HG03575 (cell line): ENCODE results near the gene INTS1.

Experiments used
- ATAC-seq: cut with Tn5 transposase; IDR thresholded peaks from one replicate; pipeline ENCODE4 v1.9.1; 2021; ENCODE audit not compliant: unreplicated experiment, insufficient number of reproducible peaks, low FRiP score; ENCODE audit errors: extremely low read depth

The INTS1 gene

DNA sequence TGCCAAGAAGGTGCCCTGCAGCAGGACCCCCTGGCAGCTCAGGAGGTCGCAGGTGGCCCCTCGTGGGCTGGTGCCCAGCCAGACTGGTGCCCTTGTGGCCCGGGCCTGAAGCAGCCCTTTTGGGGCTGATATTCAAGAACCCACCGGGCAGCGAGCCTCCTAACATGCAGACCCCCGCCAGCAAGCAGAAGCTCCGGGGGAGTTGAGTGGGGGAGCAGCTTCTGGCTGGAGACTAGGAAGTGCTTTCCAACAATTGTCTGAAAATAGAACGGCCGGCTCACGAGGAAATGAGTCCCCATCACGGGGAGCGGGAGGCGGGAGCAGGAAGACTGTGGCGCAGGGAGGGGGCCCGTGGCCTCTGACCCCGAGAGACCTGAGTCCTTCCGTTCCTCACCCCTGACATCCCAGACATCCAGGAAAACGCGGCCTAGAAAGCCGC is 9.5 kb upstream of the INTS1 start:
- ATAC-seq = no peak

DNA sequence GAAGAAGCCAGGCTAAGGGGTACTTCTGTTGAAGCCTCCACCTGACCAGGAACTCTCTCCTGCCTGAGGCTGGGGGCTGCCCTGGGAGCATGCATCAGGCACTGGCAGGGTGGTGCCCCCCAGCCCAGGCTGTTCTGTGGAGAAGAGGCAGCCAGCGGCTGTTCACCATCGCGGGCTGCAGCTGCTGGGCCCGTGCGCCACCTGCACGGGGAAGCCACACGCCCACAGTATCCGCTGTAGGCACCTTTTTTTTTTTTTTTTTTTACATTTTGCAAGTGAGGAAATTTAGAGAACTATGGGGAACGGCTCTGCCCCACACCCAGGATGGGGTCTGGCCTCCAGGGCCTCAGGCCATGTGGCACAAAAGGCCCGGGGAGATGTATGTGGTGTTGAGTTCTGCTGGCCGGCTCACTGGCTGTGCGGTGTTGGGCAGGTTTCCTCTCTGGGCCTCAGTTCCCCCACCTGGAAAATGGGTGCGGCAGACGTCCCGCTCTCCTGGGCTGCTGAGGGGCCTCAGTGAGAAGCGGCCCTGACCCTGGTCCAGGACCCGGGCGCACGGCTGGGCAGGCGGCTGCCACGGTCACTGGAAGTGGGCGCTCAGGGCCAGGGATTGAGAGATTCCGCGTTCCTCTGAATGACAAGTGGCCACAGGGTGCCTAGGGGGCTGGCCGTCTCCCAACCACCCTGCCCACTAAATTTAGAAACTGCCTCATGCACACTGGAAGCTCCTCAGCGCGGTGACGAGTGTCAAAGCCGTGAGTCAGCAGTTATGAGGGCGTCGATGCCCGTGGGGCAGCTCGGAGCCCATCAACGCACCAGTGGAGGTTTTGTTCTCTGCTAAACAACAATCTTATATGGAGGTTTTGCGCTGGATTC is 8.8 kb upstream of the INTS1 start:
- no peak for ATAC-seq

DNA sequence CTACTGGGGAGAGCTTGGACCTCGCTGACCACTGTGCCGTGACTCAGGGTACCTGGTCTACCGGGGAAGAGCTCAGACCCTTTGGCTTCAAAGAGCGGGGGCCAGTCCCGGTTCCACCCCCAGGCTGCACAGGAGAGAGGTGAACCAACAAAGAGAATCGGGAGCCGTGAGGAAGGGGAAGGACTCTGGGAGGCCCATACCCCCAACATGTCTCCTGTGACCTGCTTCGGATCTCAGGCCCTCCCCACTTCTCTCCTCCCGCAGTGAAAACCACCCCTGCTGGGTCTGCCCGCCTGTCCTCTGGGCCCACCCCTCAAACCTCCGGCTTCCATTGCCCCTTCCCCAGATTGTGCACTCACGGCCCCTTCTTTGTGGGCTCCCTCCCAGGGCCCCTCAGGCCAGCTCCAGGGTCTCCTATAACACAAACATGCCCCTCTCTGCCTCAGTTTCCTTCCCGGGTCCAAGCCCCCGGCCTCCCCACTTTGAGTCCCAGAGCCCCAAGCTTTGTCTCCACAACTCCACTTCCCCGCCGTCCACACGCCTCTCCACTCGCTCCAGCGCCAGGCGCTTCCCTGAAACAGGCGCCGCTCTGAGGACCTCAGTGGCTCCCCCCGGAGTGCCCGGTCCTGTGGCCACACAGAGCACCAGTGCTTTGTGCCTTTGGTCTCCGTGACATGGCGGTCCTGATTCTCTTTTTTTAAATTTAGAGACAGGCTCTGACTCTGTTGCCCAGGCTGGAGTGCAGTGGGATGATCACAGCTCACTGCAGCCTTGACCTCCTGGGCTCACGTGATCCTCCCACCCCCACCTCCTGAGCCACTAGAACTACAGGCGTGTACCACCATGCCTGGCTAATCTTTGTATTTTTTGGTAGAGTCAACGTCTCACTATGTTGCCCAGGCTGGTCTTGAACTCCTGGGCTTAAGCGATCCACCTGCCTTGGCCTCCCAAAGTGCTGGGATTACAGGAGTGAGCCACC is 7.5 kb upstream of the INTS1 start:
- ATAC-seq = no peak

DNA sequence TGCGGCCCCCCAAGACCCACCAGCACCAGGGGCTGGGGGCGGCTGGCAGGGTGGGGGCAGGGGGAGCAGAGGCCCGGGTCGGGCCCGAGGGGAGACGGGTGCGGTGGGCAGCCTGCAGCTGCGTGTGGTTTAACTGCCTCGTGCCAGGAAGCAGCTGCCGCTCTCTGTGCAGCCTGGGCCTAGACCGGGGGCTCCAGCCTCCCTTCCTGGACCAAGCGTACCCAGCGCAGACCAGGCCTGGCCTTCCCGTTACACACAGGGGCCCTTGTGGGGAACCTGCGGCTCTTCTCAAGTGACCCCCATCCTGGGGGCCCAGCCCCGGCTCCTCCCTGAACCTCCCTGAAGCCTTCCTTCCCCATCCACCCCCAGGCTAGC is 6.6 kb upstream of the INTS1 start:
- ATAC-seq = no peak

DNA sequence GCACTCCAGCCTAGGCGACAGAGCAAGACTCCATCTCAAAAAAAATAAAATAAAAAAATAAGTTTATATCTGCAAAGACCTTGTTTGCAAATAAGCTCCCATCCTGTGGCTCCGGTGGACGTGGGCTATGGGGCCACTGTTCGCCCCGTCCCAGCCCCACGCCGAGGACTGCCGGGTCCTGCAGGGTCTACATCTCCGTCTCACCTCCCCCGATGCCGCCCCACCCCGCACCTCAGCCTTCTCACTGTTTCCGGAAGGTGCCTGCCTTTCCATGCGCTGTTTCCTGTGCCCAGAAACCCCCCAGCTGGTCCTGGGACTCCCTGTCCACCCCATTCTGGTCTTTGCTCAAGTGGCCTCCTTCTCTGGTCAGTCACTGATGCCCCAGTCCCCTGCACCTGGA is 5.0 kb upstream of the INTS1 start:
- ATAC-seq = no peak

DNA sequence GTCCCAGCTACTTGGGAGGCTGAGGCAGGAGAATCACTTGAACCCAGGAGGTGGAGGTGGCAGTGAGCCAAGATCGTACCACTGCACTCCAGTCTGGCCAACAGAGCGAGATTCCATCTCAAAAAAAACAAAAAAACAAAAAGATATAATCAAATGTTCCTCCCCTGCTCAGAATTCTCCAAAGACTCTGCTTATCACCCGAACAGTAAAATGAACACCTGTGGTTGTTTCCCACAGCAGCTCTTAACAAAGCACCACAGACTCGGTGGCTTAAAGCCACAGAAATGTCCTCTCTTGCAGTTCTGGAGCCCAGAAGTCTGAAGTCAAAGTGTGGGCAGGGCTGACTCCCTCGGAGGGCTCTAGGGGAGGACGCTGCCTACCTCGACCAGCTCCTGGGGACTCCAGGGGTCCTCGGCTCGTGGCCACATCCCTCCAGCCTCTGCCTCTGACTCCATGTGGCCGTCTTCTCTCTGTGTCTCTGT is 4.1 kb upstream of the INTS1 start:
- ATAC-seq = no peak

DNA sequence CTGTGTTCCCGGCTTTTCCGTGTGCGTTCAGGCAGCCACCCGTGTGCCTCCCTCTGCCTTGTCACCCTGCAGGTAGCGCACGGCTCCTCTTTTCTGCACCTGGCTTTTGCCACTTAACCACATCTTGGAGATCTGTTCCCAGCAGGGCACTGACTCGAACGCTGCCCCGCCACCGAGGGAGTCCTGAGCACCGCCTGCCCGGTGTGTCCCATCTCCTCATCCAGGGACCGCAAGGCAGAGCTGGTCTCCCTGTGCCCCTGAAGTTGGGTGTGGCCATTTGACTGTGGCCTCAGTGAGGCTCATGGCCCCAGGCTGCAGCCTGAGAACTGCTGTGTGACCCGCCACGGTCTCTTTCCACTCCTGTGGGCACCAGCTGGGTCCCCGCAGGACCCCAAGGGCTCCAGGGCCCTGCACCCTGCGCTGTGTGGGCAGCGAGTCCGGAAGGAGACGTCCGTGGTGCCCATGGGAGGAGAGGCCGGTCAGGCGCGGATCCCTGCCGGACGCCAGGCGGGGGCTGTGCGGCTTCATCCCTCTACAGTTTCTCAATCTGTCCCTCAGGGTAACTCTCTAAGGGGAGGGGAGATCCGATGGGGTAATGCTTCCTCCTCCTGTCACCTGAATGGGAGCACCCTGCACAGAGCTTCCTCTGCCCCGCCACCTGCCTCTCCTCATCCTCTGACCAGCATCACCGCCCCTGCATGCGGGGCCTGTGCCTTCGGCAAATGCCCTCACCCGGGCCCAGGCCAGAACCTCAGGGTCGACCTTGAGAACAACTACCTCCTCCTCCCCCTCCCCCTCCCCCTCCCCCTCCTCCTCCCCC is 1.8 kb upstream of the INTS1 start:
- no peak for ATAC-seq

DNA sequence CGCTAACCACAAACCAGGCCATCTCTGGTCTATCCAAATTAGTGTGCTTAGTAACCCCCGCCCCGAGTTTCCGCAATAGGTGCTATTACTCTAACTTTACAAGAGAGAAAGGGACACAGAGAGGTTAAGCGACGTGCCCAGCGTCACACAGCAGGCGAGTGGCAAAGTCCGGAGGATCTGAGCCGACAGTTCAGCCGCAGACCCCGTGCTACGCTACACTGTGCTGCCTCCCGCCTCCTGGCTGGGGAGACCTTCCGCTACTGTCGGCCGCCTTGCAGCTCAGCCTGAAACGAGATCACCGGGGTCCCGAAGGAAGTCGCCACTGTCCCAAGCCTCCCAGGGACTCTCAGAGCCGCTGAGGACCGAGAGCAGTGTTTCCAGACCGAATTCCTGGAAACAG is 799 bp downstream of the INTS1 start:
- no peak for ATAC-seq

DNA sequence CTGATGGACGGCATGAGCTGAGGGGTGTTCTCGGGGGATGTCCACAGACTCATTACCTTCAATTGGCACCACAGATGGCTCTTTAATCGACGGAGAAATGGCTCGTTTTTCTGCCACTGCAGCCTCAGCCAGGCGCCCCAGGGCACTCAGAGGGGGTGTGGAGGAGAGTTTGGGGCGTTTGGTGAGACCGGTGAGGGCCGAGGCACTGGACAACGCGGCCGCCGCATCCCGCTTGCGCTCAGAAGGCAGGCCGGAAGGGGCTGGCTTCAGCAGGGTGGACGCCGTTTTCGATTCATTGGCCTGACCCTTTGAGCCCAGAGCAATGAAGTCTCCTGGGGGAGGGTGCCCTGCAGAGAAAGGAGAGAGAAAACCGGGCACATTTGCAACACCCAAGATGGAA is 1.3 kb downstream of the INTS1 start:
- ATAC-seq = no peak

DNA sequence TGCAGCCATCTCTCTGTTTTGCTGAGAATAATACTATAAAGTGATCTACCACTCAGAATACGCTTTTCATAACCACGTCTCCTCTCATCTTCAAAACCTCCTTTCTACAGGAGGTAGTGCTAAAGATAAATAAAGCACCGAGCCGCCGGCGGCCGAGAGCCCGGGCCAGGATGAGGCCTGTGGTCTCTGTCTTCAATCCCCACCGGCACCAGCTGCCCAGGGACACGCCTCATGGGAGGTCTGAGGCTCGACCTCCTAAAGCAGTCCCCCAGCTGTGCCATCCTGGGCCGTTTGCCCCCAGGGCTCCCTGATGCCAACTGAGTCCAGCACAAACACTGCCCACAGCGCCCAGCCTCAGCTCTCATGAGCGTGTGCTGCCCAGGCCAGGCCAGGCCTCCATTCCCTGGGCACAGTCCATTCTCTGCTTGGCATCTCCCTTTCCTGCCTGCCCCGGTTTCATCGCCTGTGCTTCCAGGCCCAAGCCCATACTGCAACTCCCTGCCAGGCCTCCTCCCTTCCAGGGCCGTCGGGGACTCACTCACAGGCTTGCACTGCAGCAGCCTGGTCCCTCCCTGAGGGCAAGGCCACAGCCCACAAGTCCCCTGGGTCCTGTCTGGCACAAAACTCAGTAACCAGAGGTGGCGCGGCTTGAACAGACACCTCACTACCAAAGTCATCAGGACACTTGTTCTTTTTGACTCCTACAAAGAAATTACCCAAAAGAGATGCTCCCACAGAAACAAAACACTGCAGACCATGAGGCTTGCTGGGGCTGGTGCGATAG is 2.5 kb downstream of the INTS1 start:
- ATAC-seq = no peak

DNA sequence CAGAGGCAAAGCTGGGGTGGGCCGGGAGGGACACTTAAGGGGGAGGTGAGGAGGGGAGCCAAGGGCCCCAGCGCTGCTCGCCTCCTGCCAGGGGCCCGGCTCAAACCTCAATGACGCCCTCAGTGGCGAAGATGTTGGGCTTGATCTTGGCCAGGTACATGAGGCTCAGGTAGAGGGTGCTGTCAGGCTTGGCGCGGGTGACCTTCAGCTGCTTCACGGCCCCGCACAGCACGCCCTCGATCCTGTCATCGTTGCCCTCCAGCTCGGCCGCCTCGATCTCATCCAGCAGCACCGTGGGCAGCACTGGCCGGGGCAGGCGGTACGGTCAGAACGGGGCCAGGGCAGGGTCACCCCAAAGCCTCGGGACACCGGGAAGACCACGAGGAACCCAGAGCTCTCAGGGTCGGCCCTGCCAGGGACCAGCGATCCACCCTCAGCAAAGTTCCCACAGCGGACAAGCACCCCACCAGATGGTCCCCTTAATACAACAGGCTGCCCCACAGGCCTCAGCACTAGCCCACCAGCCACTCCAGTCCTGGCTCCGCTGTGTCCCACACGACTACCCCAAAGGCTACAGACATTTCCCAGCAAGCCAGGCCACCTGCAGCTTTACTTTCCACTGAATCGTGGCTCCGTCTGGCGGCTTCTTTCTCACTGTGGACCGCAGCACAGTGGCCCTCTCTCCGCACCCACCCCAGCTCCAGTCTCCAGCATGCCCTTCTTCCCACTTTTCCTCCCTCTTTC is 4.0 kb downstream of the INTS1 start:
- no peak for ATAC-seq

DNA sequence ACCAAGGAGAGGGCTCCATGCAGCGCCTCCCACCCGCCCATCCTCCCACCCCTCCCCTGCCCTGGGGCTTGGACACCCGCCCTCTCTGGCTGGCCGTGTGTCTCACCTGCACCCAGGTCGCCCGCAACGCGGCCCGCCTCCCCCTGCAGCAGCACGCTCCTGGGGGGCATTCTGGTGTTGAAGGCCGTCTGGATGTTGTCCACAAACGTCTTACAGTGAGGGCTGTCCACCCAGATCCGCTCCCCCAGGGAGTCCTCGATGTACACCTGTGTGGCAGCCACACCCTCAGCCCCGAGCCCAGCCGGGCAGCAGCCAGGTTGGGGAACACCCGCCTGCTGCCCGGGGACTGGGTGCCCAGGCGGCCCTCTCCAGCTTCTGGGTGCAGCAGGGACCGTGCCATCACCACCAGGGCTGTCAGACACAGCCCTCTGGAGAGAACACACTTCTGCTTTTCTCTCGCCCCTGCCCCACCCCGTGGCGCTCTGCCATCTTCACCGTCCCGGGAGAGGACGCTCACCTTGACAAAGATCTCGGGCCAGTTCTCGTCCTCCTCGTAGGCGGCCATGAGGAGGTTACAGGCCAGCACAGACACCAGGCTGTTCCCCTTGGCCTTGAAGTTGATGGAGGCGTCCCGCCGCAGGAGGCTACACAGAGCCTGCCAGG is 4.7 kb downstream of the INTS1 start:
- no peak for ATAC-seq

DNA sequence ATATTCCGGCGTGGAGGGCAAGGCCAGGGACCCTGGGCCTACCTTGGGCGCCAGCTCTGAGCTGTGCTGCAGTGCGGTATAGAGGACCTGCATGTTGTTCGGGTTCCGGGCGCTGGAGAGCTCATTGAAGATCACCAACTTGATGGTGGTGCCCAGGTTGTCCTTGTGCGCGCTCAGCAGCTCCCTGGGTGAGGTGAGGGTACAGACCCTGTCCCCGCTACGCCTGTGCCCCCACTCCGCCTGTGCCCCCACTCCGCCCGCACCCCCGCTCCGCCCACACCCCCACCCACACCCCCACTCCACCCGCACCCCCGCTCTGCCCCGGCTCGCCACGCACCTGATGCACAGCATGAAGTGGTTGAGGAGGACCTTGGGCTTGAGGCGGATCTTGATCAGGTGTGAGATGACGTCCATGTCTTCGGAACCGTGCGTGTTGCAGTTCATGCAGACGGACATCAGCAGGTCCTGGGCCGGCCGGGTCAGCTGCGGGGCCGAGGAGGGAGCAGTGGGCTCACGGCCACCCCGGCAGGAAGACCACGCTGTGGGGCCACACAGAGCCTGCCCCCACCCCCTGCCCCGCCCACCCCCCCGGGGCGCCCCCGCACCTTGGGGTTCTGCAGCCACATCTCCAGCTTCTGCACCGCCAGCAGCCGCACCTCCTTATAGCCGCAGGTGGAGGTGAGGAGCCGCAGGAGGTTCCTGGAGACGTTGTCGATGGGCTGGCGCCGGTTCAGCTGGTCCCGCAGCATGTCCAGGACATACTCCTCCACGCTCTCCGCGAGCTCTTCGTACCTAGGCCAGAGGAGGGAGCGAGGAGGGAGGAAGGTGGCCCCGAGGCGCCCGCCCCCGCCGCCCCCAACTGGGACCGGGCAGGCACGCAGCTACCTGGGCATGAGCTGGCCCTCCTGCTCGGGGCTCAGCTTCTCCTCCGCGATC is 5.6 kb downstream of the INTS1 start:
- ATAC-seq = no peak

DNA sequence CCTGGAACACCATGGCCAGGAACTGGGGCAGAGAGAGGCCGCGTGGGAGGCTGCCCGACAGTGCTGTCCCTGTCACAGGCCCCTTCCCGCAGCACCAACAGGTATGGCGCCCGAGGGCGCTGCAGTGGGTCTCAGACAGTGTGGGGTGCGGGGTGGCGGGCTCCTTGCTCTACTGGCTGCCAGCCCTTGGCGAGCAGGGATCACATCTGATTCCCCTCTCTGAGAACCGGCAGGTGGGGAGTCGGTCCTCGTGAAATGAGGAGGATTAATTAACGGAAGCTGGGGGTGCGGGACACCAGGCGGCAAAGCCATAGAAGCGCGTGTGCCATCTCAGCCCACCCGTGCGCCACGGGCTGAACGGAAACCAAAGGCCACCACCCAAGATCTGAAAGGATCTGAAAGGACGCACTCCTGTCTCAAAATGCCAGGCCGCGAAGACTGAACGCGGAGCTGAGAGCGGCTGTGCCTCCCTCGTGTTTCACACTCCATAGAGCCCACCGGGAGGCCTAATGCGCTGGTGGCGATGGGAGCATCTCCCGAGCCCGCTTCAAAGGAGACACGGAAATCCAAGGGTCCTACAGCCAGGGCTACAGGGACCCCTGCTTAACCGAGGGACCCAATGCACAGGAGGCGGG is 6.8 kb downstream of the INTS1 start:
- ATAC-seq = no peak

DNA sequence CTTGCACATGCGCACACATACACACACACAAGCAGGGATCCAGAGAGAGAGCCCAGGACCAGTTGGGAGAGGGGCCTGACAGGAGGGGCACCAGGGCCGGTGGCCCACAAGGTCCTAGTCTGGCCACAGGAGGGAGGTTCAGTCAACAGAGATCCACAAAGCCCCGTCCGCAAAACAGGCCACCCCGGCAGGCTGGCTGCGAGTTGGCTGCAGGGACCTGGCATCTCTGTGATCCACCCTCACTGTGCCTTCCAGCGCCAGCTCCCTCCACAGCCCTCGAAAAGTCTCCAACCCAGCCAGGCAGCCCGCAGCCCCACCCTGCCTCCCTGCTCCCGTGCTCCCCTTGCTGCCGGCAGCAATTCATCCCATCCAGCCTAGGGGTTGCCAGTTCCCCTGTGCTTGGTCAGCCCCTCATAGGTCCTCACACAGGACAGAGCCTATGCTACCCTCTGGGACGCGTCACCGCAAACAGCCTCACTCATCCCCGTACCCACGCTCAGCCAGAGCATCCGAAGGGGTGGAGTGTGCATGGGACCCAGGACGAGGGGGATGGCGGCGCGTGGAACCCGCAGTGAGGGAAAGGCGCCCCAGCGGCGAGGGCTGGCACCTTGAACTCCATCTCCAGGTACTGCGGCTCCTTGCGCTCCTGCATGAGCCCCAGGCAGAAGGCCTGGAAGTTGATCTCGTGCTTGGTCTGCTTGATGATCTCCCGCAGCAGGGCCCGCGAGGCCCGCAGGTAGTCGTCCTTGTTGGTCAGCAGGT is 7.5 kb downstream of the INTS1 start:
- ATAC-seq = no peak
